DMS 273 (cell line): Measurements from ENCODE around the gene MCIDAS.

Experiments
- DNase-seq: peaks from one replicate; lab custom pipeline; 2025; ENCODE audit not compliant: unreplicated experiment; lab: John Stamatoyannopoulos, UW

Gene MCIDAS

GRCh38 chr5:55222985-55223811, 3.9 kb downstream of the MCIDAS start:
- DNase-seq = no peak

- DNase-seq = no peak
Observed at GRCh38 chr5:55222092-55222984, 4.8 kb downstream of the MCIDAS start.

- no peak for DNase-seq
Observed at GRCh38 chr5:55220433-55221185, 6.5 kb downstream of the MCIDAS start.

- no peak for DNase-seq
Observed at GRCh38 chr5:55219770-55220169, 7.3 kb downstream of the MCIDAS start.

GRCh38 chr5:55218967-55219366, 8.1 kb downstream of the MCIDAS start:
- DNase-seq = peak; percentile 23

- DNase-seq = no peak
Observed at GRCh38 chr5:55211184-55211874, 15.8 kb downstream of the MCIDAS start.

- no peak for DNase-seq
Observed at GRCh38 chr5:55205001-55205400, 22.1 kb downstream of the MCIDAS start.

GRCh38 chr5:55191165-55191564, 36.0 kb downstream of the MCIDAS start:
- no peak for DNase-seq

GRCh38 chr5:55188656-55189540, 38.2 kb downstream of the MCIDAS start:
- no peak for DNase-seq

GRCh38 chr5:55187370-55187769, 39.7 kb downstream of the MCIDAS start:
- DNase-seq = peak; percentile 62

- DNase-seq = no peak
Observed at GRCh38 chr5:55180016-55180415, 47.1 kb downstream of the MCIDAS start.

- no peak for DNase-seq
Observed at GRCh38 chr5:55177078-55177477, 50.0 kb downstream of the MCIDAS start.

GRCh38 chr5:55176176-55176818, 50.8 kb downstream of the MCIDAS start:
- DNase-seq = peak; percentile 94

- no peak for DNase-seq
Observed at GRCh38 chr5:55175781-55176175, 51.3 kb downstream of the MCIDAS start.

GRCh38 chr5:55173687-55174230, 53.4 kb downstream of the MCIDAS start:
- peak; percentile 92 for DNase-seq

- DNase-seq = peak; percentile 95
Observed at GRCh38 chr5:55172937-55173686, 54.0 kb downstream of the MCIDAS start, which contains the start of gene CDC20B. CDC20B (minus strand) TSS chr5:55173177; CDS start chr5:55173000, 177 bp downstream.

GRCh38 chr5:55172051-55172899, 54.8 kb downstream of the MCIDAS start:
- DNase-seq = peak; percentile 94
